ENCODE measurements around the gene NUBPL.
"Not testable (repeated sequence)": the region's sequence is repeated elsewhere in the genome, so short reads cannot be mapped to it uniquely, and the experiment has no call there.

NUBPL gene

GRCh38 chr14:31740688-31741087 lies 179.5 kb downstream of the NUBPL start:
- no peak for DNase-seq

GRCh38 chr14:31745741-31746140 lies 184.5 kb downstream of the NUBPL start:
- DNase-seq = no peak

- DNase-seq = no peak
Measured at GRCh38 chr14:31746326-31746725, 185.1 kb downstream of the NUBPL start.

GRCh38 chr14:31749275-31749674 lies 188.1 kb downstream of the NUBPL start:
- DNase-seq = no peak

- not testable (repeated sequence) for DNase-seq
Measured at GRCh38 chr14:31751047-31751446, 189.8 kb downstream of the NUBPL start.

GRCh38 chr14:31752867-31753661 lies 191.9 kb downstream of the NUBPL start:
- DNase-seq = no peak

- DNase-seq = no peak
Measured at GRCh38 chr14:31758941-31759340, 197.7 kb downstream of the NUBPL start.

- no peak for DNase-seq
Measured at GRCh38 chr14:31760277-31760676, 199.1 kb downstream of the NUBPL start.

GRCh38 chr14:31761325-31761724 lies 200.1 kb downstream of the NUBPL start:
- DNase-seq = no peak

GRCh38 chr14:31763041-31763440 lies 201.8 kb downstream of the NUBPL start:
- no peak for DNase-seq

GRCh38 chr14:31766315-31766892 lies 205.2 kb downstream of the NUBPL start:
- DNase-seq = no peak

- DNase-seq = no peak
Measured at GRCh38 chr14:31768355-31768754, 207.2 kb downstream of the NUBPL start.

- DNase-seq = no peak
Measured at GRCh38 chr14:31770271-31770670, 209.1 kb downstream of the NUBPL start.

GRCh38 chr14:31774567-31774966 lies 213.4 kb downstream of the NUBPL start:
- DNase-seq = no peak

GRCh38 chr14:31777312-31777711 lies 216.1 kb downstream of the NUBPL start:
- DNase-seq = no peak

GRCh38 chr14:31781578-31781977 lies 220.4 kb downstream of the NUBPL start:
- no peak for DNase-seq

- DNase-seq = no peak
Measured at GRCh38 chr14:31785574-31785973, 224.4 kb downstream of the NUBPL start.

- no peak for DNase-seq
Measured at GRCh38 chr14:31787377-31787776, 226.2 kb downstream of the NUBPL start.

- no peak for DNase-seq
Measured at GRCh38 chr14:31788340-31788739, 227.1 kb downstream of the NUBPL start.

GRCh38 chr14:31792726-31793125 lies 231.5 kb downstream of the NUBPL start:
- no peak for DNase-seq

GRCh38 chr14:31797946-31798345 lies 236.7 kb downstream of the NUBPL start:
- DNase-seq = not testable (repeated sequence)

GRCh38 chr14:31802838-31803237 lies 241.6 kb downstream of the NUBPL start:
- no peak for DNase-seq

- DNase-seq = no peak
Measured at GRCh38 chr14:31806249-31806648, 245.0 kb downstream of the NUBPL start.
